Ramos (cell line): ENCODE measurements around the gene COL19A1.

Experiments
- in situ Hi-C: fragments of 300-500 bp; cut with MboI; formaldehyde crosslinking; loops from one replicate; pipeline ENCODE4 v1.14.3; 2022; ENCODE audit warnings: low sequenced_read_pairs; ENCODE audit not compliant: unreplicated experiment

COL19A1 gene

GRCh38 chr6:70149209-70149788 lies 282.9 kb downstream of the COL19A1 start:
- in situ Hi-C loops = no loop called here

GRCh38 chr6:70150521-70150920 lies 284.2 kb downstream of the COL19A1 start:
- in situ Hi-C loops = no loop called here

- in situ Hi-C loops = no loop called here
Observed at GRCh38 chr6:70151616-70152015, 285.3 kb downstream of the COL19A1 start.

GRCh38 chr6:70152786-70153185 lies 286.4 kb downstream of the COL19A1 start:
- in situ Hi-C loops = no loop called here

GRCh38 chr6:70157086-70157485 lies 290.7 kb downstream of the COL19A1 start:
- in situ Hi-C loops = no loop called here

GRCh38 chr6:70160276-70160675 lies 293.9 kb downstream of the COL19A1 start:
- in situ Hi-C loops = no loop called here

GRCh38 chr6:70162972-70163371 lies 296.6 kb downstream of the COL19A1 start:
- in situ Hi-C loops = no loop called here

GRCh38 chr6:70163795-70164194 lies 297.4 kb downstream of the COL19A1 start:
- in situ Hi-C loops = no loop called here

- in situ Hi-C loops = no loop called here
Observed at GRCh38 chr6:70164556-70164955, 298.2 kb downstream of the COL19A1 start.

GRCh38 chr6:70166088-70166958 lies 300.0 kb downstream of the COL19A1 start:
- in situ Hi-C loops = no loop called here

- in situ Hi-C loops = no loop called here
Observed at GRCh38 chr6:70168681-70169377, 302.5 kb downstream of the COL19A1 start.

- in situ Hi-C loops = no loop called here
Observed at GRCh38 chr6:70171236-70171635, 304.9 kb downstream of the COL19A1 start.

GRCh38 chr6:70172252-70172651 lies 305.9 kb downstream of the COL19A1 start:
- in situ Hi-C loops = no loop called here

GRCh38 chr6:70175770-70176169 lies 309.4 kb downstream of the COL19A1 start:
- in situ Hi-C loops = no loop called here

GRCh38 chr6:70176842-70177550 lies 310.6 kb downstream of the COL19A1 start:
- in situ Hi-C loops = no loop called here

- in situ Hi-C loops = no loop called here
Observed at GRCh38 chr6:70180183-70180900, 314.0 kb downstream of the COL19A1 start.

GRCh38 chr6:70180901-70181599 lies 314.7 kb downstream of the COL19A1 start:
- in situ Hi-C loops = no loop called here

- in situ Hi-C loops = no loop called here
Observed at GRCh38 chr6:70183538-70183937, 317.2 kb downstream of the COL19A1 start.

GRCh38 chr6:70184723-70185122 lies 318.4 kb downstream of the COL19A1 start:
- in situ Hi-C loops = no loop called here
